Osteocyte (in vitro differentiated cells): ENCODE data around the gene HS2ST1. TPM values are rescaled to one million over a fixed set of nuclear protein-coding genes. Genes with fewer than 3 reads are reported as not detected.

Source experiments
- DNase-seq: peaks from one replicate; pipeline ENCODE4 v3.0.0; 2021; ENCODE audit warnings: mixed read lengths; ENCODE audit not compliant: unreplicated experiment; ENCODE audit errors: extremely low spot score
- H3K27ac Mint-ChIP-seq: one replicate; pipeline ENCODE4 v1.8.0; 2021; ENCODE audit warnings: mild to moderate bottlenecking, mixed read lengths; ENCODE audit not compliant: unreplicated experiment
- H3K27me3 Mint-ChIP-seq: one replicate; pipeline ENCODE4 v1.8.0; 2021; ENCODE audit warnings: mixed read lengths; ENCODE audit not compliant: unreplicated experiment
- H3K36me3 Mint-ChIP-seq: one replicate; pipeline ENCODE4 v1.8.0; 2021; ENCODE audit warnings: mixed read lengths; ENCODE audit not compliant: unreplicated experiment
- H3K4me1 Mint-ChIP-seq: one replicate; pipeline ENCODE4 v1.8.0; 2021; ENCODE audit warnings: mixed read lengths; ENCODE audit not compliant: unreplicated experiment
- H3K4me3 Mint-ChIP-seq: one replicate; pipeline ENCODE4 v1.8.0; 2021; ENCODE audit warnings: mild to moderate bottlenecking, moderate library complexity, mixed read lengths; ENCODE audit not compliant: unreplicated experiment
- H3K9me3 Mint-ChIP-seq: one replicate; pipeline ENCODE4 v1.8.0; 2021; ENCODE audit warnings: mixed read lengths; ENCODE audit not compliant: unreplicated experiment
- CTCF ChIP-seq: fragments of 200-600 bp; sonication (generic); IDR thresholded peaks from 2 replicates; pipeline ENCODE4 v1.5.0; 2021; ENCODE audit warnings: antibody characterized with exemption, mild to moderate bottlenecking, moderate library complexity
- total RNA-seq: library from RNA; stranded (reverse); gene quantifications from 2 replicates; pipeline ENCODE4 v1.2.1, GENCODE V29; 2021

The HS2ST1 gene
- total RNA-seq, 1 donor from 2014 or later, result 26.8 TPM

DNA sequence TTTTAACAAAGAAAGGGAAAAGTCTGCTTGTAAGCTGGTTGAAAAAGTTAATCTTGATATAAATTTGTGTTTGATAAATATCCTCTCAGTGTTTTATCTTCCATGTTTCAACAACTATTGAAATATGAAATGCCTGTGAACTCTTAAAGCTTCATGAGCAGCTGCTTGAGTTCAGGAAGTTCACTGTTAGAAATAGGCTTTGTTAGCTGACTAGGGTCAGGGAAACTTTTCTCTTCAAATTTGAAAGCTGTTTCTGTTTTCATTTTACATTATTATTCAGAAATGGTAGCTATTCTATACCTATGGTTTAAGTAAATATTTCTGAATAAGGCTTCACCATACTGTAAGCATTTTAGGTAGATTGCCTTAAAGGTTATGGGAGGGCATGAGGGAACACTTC lies 191.7 kb downstream of the HS2ST1 start:
- no peak for DNase-seq
- Mint-ChIP-seq H3K27me3 (no peaks in the 10 kb centered on the region), H3K9me3 (no peaks in the 10 kb centered on the region), H3K36me3 (peaks cover 2% of the 10 kb centered on the region), H3K27ac (no peak overlapping the region), H3K4me3 (no peak overlapping the region), H3K4me1 (no peaks in the 10 kb centered on the region)
- TF ChIP-seq CTCF, result no peak

- TF ChIP-seq CTCF, result no peak
- no peaks in the 10 kb centered on the region for H3K27me3 Mint-ChIP-seq
- no peak for DNase-seq
Observed at GRCh38 chr1:87106867-87107266, 192.4 kb downstream of the HS2ST1 start.

GRCh38 chr1:87108228-87108627 lies 193.8 kb downstream of the HS2ST1 start:
- DNase-seq, result no peak
- peaks cover 2% of the 10 kb centered on the region for H3K36me3 Mint-ChIP-seq
- H3K27ac Mint-ChIP-seq, result no peak overlapping the region
- H3K4me3 Mint-ChIP-seq, result no peak overlapping the region
- H3K4me1 Mint-ChIP-seq, result no peaks in the 10 kb centered on the region
- no peak for TF ChIP-seq CTCF
- H3K9me3 Mint-ChIP-seq, result no peaks in the 10 kb centered on the region
- no peaks in the 10 kb centered on the region for H3K27me3 Mint-ChIP-seq

More at GRCh38 chr1:87106867-87107266, 192.4 kb downstream of the HS2ST1 start:
- H3K9me3 Mint-ChIP-seq, result no peaks in the 10 kb centered on the region
- no peak overlapping the region for H3K27ac Mint-ChIP-seq
- H3K4me1 Mint-ChIP-seq, result no peaks in the 10 kb centered on the region
- peaks cover 2% of the 10 kb centered on the region for H3K36me3 Mint-ChIP-seq
- no peak overlapping the region for H3K4me3 Mint-ChIP-seq

- Mint-ChIP-seq H3K27ac (no peak overlapping the region), H3K36me3 (peaks cover 2% of the 10 kb centered on the region), H3K9me3 (no peaks in the 10 kb centered on the region), H3K4me1 (no peaks in the 10 kb centered on the region), H3K27me3 (no peaks in the 10 kb centered on the region), H3K4me3 (no peak overlapping the region)
- no peak for TF ChIP-seq CTCF
- DNase-seq, result no peak
Observed at GRCh38 chr1:87108814-87109411, 194.5 kb downstream of the HS2ST1 start.

GRCh38 chr1:87111659-87112371 lies 197.4 kb downstream of the HS2ST1 start:
- H3K4me1 Mint-ChIP-seq, result peaks cover 11% of the 10 kb centered on the region
- no peak for TF ChIP-seq CTCF
- no peaks in the 10 kb centered on the region for H3K9me3 Mint-ChIP-seq
- no peak overlapping the region for H3K4me3 Mint-ChIP-seq
- H3K36me3 Mint-ChIP-seq, result no peaks in the 10 kb centered on the region
- DNase-seq, result no peak
- no peaks in the 10 kb centered on the region for H3K27me3 Mint-ChIP-seq
- H3K27ac Mint-ChIP-seq, result no peak overlapping the region
